Measurements from ENCODE around the gene GAS5.
"Not testable (repeated sequence)": the region's sequence is repeated elsewhere in the genome, so short reads cannot be mapped to it uniquely, and the experiment has no call there.

GAS5 gene

GRCh38 chr1:173887627-173888026, 19.8 kb upstream of the GAS5 start:
- no peak overlapping the region for H3K4me3 ChIP-seq (ENCODE audit: low read depth, low read length)
- no peak for TF ChIP-seq CTCF (IDR thresholded peaks at IDR 0.05; ENCODE audit: insufficient read depth, low read depth, low read length, missing control alignments)
- no peak for DNase-seq (ENCODE audit: low read depth)

- no peak for TF ChIP-seq CTCF (IDR thresholded peaks at IDR 0.05; ENCODE audit: insufficient read depth, low read depth, low read length, missing control alignments)
- no peak overlapping the region for H3K4me3 ChIP-seq (ENCODE audit: low read depth, low read length)
- DNase-seq (ENCODE audit: low read depth) = no peak
Measured at GRCh38 chr1:173886746-173887611, 19.2 kb upstream of the GAS5 start.

GRCh38 chr1:173884701-173885100, 16.9 kb upstream of the GAS5 start:
- no peak for DNase-seq (ENCODE audit: low read depth)
- no peak for TF ChIP-seq CTCF (IDR thresholded peaks at IDR 0.05; ENCODE audit: insufficient read depth, low read depth, low read length, missing control alignments)
- no peak overlapping the region for H3K4me3 ChIP-seq (ENCODE audit: low read depth, low read length)

- not testable (repeated sequence) for DNase-seq (ENCODE audit: low read depth); H3K4me3 ChIP-seq (ENCODE audit: low read depth, low read length)
Measured at GRCh38 chr1:173881117-173881516, 13.3 kb upstream of the GAS5 start.

GRCh38 chr1:173878251-173878650, 10.5 kb upstream of the GAS5 start:
- H3K4me3 ChIP-seq (ENCODE audit: low read depth, low read length) = no peak overlapping the region
- no peak for DNase-seq (ENCODE audit: low read depth)
- no peak for TF ChIP-seq CTCF (IDR thresholded peaks at IDR 0.05; ENCODE audit: insufficient read depth, low read depth, low read length, missing control alignments)

- DNase-seq (ENCODE audit: low read depth) = no peak
- no peak for TF ChIP-seq CTCF (IDR thresholded peaks at IDR 0.05; ENCODE audit: insufficient read depth, low read depth, low read length, missing control alignments)
Measured at GRCh38 chr1:173876732-173877131, 8.9 kb upstream of the GAS5 start.

GRCh38 chr1:173871500-173871899, 3.7 kb upstream of the GAS5 start:
- no peak for DNase-seq (ENCODE audit: low read depth)
- H3K4me3 ChIP-seq (ENCODE audit: low read depth, low read length) = no peak overlapping the region
- TF ChIP-seq CTCF (IDR thresholded peaks at IDR 0.05; ENCODE audit: insufficient read depth, low read depth, low read length, missing control alignments) = no peak

More at GRCh38 chr1:173876732-173877131, 8.9 kb upstream of the GAS5 start:
- H3K4me3 ChIP-seq (ENCODE audit: low read depth, low read length) = no peak overlapping the region

All from GM12865 (cell line).